ENCODE measurements around the gene AGBL5. TPM values are rescaled to one million over a fixed set of nuclear protein-coding genes. Genes with fewer than 3 reads are reported as not detected.

Gene AGBL5
- total and polyA plus RNA-seq, 2 of the 13 experiments (the other 11 are each of a cell fraction or from before 2014, with no cell fraction given), result 55.9 to 73.3 TPM

DNA sequence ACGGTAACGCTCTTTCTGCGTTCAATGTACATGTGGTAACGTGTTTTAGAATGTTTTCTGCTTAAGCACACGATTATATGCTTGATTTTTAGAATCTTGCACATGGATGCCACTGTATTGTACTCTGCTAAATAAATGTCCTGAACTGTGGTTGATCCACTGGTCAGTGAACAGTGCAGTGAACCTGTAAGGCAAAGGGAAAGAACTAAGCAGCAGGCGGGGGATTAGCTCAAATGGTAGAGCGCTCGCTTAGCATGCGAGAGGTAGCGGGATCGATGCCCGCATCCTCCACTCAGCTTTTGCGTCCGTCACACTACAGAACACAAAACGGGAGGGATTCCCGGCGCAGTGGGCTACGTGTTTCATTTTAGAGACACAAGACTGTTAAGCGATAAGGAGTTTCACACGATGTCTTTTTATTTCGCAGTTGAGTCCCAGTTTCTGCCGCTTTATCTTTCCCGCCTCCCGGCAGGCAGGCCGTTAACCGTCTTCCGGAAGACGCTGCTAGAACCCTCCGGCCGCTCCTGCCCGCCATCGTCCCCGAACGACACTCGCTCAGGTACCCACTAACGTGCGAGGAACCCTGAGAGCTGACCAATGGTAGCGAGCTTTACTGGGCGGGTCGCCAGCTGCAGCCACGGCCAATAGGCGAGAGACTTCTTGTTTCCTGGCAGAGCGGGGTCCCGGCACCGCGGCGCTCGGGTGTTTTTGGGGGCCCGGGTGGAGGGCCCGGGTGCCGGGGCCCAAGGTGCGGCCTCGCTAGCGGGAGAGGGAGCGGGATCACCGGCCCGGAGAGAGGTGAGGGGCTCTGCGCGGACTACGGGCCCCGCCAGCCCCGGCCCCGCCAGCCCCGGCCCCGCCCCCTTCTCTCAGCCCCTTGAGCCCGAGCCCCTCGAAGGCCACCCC, at the start of gene AGBL5 (continued):
- TF ChIP-seq ONECUT2 (CRISPR knock-in tag; IDR thresholded peaks at IDR 0.05), result peak; percentile 77
- TF ChIP-seq KLF15 (CRISPR knock-in tag; IDR thresholded peaks at IDR 0.05; ENCODE audit: borderline replicate concordance), result peak; percentile 82; the same call in 1 of the 2 replicates
- TF ChIP-seq RARG (CRISPR knock-in tag; IDR thresholded peaks at IDR 0.05; ENCODE audit: low read depth), result 0 out of 2 replicates have a peak, but pooled peaks have one; percentile 93
- peak; percentile 79 for TF ChIP-seq IKZF4 (CRISPR knock-in tag; IDR thresholded peaks at IDR 0.05; ENCODE audit: borderline replicate concordance, low read depth, not compliant biosample characterization)
- TF ChIP-seq SRF (IDR thresholded peaks at IDR 0.05; ENCODE audit: low read depth, low read length), result no peak
- TF ChIP-seq RFX3 (CRISPR knock-in tag; IDR thresholded peaks at IDR 0.05), result peak; percentile 52; the same call in 1 of the 2 replicates
- no peak; the same call in 1 of the 2 replicates for TF ChIP-seq GABPA (IDR thresholded peaks at IDR 0.05; ENCODE audit: low read depth, low read length)
- TF ChIP-seq GABPA (CRISPR knock-in tag; IDR thresholded peaks at IDR 0.05; ENCODE audit: low read depth), result peak; percentile 76
- TF ChIP-seq EP300 (IDR thresholded peaks at IDR 0.05; ENCODE audit: low read depth in 2 of 2, low read length in 2 of 2), result no peak
- no peak; the same call in 1 of the 2 replicates for TF ChIP-seq EP300 (CRISPR knock-in tag; IDR thresholded peaks at IDR 0.05; ENCODE audit: borderline replicate concordance)
- TF ChIP-seq, protein P1, sequence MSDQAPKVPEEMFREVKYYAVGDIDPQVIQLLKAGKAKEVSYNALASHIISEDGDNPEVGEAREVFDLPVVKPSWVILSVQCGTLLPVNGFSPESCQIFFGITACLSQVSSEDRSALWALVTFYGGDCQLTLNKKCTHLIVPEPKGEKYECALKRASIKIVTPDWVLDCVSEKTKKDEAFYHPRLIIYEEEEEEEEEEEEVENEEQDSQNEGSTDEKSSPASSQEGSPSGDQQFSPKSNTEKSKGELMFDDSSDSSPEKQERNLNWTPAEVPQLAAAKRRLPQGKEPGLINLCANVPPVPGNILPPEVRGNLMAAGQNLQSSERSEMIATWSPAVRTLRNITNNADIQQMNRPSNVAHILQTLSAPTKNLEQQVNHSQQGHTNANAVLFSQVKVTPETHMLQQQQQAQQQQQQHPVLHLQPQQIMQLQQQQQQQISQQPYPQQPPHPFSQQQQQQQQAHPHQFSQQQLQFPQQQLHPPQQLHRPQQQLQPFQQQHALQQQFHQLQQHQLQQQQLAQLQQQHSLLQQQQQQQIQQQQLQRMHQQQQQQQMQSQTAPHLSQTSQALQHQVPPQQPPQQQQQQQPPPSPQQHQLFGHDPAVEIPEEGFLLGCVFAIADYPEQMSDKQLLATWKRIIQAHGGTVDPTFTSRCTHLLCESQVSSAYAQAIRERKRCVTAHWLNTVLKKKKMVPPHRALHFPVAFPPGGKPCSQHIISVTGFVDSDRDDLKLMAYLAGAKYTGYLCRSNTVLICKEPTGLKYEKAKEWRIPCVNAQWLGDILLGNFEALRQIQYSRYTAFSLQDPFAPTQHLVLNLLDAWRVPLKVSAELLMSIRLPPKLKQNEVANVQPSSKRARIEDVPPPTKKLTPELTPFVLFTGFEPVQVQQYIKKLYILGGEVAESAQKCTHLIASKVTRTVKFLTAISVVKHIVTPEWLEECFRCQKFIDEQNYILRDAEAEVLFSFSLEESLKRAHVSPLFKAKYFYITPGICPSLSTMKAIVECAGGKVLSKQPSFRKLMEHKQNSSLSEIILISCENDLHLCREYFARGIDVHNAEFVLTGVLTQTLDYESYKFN (CRISPR knock-in tag; conservative IDR thresholded peaks at IDR 0.05), result peak; percentile 48; the same call in 1 of the 2 replicates
- TF ChIP-seq, protein P2, sequence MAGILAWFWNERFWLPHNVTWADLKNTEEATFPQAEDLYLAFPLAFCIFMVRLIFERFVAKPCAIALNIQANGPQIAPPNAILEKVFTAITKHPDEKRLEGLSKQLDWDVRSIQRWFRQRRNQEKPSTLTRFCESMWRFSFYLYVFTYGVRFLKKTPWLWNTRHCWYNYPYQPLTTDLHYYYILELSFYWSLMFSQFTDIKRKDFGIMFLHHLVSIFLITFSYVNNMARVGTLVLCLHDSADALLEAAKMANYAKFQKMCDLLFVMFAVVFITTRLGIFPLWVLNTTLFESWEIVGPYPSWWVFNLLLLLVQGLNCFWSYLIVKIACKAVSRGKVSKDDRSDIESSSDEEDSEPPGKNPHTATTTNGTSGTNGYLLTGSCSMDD (CRISPR knock-in tag; IDR thresholded peaks at IDR 0.05), result 0 out of 2 replicates have a peak, but pooled peaks have one; percentile 23
- no peak for TF ChIP-seq NR1H2 (CRISPR knock-in tag; IDR thresholded peaks at IDR 0.05; ENCODE audit: borderline replicate concordance, low read depth)
- TF ChIP-seq, protein P3, sequence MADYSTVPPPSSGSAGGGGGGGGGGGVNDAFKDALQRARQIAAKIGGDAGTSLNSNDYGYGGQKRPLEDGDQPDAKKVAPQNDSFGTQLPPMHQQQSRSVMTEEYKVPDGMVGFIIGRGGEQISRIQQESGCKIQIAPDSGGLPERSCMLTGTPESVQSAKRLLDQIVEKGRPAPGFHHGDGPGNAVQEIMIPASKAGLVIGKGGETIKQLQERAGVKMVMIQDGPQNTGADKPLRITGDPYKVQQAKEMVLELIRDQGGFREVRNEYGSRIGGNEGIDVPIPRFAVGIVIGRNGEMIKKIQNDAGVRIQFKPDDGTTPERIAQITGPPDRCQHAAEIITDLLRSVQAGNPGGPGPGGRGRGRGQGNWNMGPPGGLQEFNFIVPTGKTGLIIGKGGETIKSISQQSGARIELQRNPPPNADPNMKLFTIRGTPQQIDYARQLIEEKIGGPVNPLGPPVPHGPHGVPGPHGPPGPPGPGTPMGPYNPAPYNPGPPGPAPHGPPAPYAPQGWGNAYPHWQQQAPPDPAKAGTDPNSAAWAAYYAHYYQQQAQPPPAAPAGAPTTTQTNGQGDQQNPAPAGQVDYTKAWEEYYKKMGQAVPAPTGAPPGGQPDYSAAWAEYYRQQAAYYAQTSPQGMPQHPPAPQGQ (CRISPR knock-in tag; IDR thresholded peaks at IDR 0.05; ENCODE audit: borderline replicate concordance), result peak; percentile 98; the same call in 1 of the 2 replicates
- TF ChIP-seq, protein P4, sequence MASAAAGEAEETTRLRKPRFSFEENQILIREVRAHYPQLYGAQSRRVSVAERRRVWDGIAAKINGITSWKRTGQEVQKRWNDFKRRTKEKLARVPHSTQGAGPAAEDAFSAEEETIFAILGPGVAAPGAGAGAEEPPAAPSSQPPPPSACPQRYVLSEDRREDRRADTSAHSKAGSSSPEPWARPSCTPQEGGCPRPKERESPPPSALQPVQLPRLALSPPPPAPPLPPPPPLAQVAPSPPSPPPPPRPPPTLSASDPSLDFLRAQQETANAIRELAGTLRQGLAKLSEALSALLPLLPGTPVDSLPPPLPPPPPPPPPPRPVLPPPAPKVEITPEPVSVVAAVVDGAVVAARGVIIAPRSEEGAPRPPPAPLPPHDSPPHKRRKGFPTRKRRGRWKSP (CRISPR knock-in tag; IDR thresholded peaks at IDR 0.05), result peak; percentile 86
- no peak for TF ChIP-seq WIZ (CRISPR knock-in tag; IDR thresholded peaks at IDR 0.05)
- TF ChIP-seq ELF4 (CRISPR knock-in tag; IDR thresholded peaks at IDR 0.05; ENCODE audit: borderline replicate concordance), result peak; percentile 86; the same call in 1 of the 2 replicates

Measured in HepG2 (cell line).